OCI-LY7 (cell line): ENCODE results near the gene LHPP. TPM values are rescaled to one million over a fixed set of nuclear protein-coding genes. Genes with fewer than 3 reads are reported as not detected.
A peak's percentile ranks its signal among the peaks of the same experiment; 100 is the strongest.

Source experiments
- BruUV-seq: library from RNA; stranded (reverse); fragments of 400-500 nt; replicated peaks from 2 replicates; lab custom pipeline; 2021; lab: Mats Ljungman, UMichigan
- CTCF ChIA-PET: fragments of 300-600 bp; sonication (Branson Sonifier 250); formaldehyde crosslinking; loops from one replicate; lab custom pipeline; 2022; ENCODE audit warnings: antibody characterized with exemption; ENCODE audit not compliant: unreplicated experiment; lab: Charles Lee
- POLR2A ChIA-PET: fragments of 300-600 bp; sonication (Branson Sonifier 250); formaldehyde crosslinking; loops from one replicate; lab custom pipeline; 2022; ENCODE audit warnings: antibody characterized with exemption; lab: Charles Lee
- DNase-seq: peaks from one replicate; pipeline ENCODE4 v3.0.0-alpha.2; 2015; ENCODE audit warnings: low spot score
- H2AFZ ChIP-seq: fragments of 200-600 bp; sonication (generic), shearing (Covaris generic); 2 replicates; pipeline ENCODE4 v1.6.1; 2014; ENCODE audit warnings: mild to moderate bottlenecking, antibody characterized with exemption, low read length, moderate library complexity
- H3K27ac ChIP-seq: fragments of 200-600 bp; sonication (generic); 2 replicates; pipeline ENCODE4 v1.5.1; 2014; ENCODE audit warnings: mixed run types, low read depth, mild to moderate bottlenecking, moderate library complexity, low read length, inconsistent platforms; ENCODE audit not compliant: poor library complexity, severe bottlenecking
- H3K36me3 ChIP-seq: fragments of 200-600 bp; sonication (generic); 2 replicates; pipeline ENCODE4 v1.6.1; 2014; ENCODE audit warnings: mild to moderate bottlenecking, antibody characterized with exemption, low read length, moderate library complexity, mixed read lengths; ENCODE audit not compliant: insufficient read depth
- H3K4me1 ChIP-seq: fragments of 200-600 bp; sonication (generic); 2 replicates; pipeline ENCODE4 v1.5.1; 2014; ENCODE audit warnings: mild to moderate bottlenecking, low read length; ENCODE audit not compliant: insufficient read depth, poor library complexity, severe bottlenecking
- H3K4me2 ChIP-seq: fragments of 200-600 bp; sonication (generic); 2 replicates; pipeline ENCODE4 v1.6.1; 2014; ENCODE audit warnings: mild to moderate bottlenecking, low read length
- H3K4me3 ChIP-seq: fragments of 200-600 bp; sonication (generic); 2 replicates; pipeline ENCODE4 v1.5.1; 2014; ENCODE audit warnings: mild to moderate bottlenecking, low read depth, low read length; ENCODE audit not compliant: poor library complexity, severe bottlenecking
- H3K79me2 ChIP-seq: fragments of 200-600 bp; sonication (generic); 2 replicates; pipeline ENCODE4 v1.6.1; 2016; ENCODE audit warnings: low read depth, mild to moderate bottlenecking, low read length, moderate library complexity, mixed read lengths; ENCODE audit not compliant: insufficient read depth
- H3K9me2 ChIP-seq: fragments of 200-600 bp; sonication (generic); 2 replicates; pipeline ENCODE4 v1.6.1; 2016; ENCODE audit warnings: mild to moderate bottlenecking, low read length, mixed read lengths; ENCODE audit not compliant: insufficient read depth
- H3K9me3 ChIP-seq: fragments of 200-600 bp; sonication (generic); 2 replicates; pipeline ENCODE4 v1.6.1; 2014; ENCODE audit warnings: mild to moderate bottlenecking, mixed run types, low read length, mixed read lengths
- H4K20me1 ChIP-seq: fragments of 200-600 bp; sonication (generic); 2 replicates; pipeline ENCODE4 v1.6.1; 2014; ENCODE audit warnings: mild to moderate bottlenecking, antibody characterized with exemption, low read length, moderate library complexity, mixed read lengths; ENCODE audit not compliant: insufficient read depth
- CTCF ChIP-seq: fragments of 200-600 bp; sonication (generic); conservative IDR thresholded peaks from 2 replicates; pipeline ENCODE4 v1.5.1; 2014; ENCODE audit warnings: mild to moderate bottlenecking, antibody characterized with exemption, low read length, moderate library complexity, mixed read lengths
- EZH2phosphoT487 ChIP-seq: fragments of 200-600 bp; sonication (generic); IDR thresholded peaks from 2 replicates; pipeline ENCODE4 v1.6.1; 2018; ENCODE audit warnings: low read depth, borderline replicate concordance, mild to moderate bottlenecking, mixed run types, antibody characterized with exemption, low read length, moderate library complexity, mixed read lengths
- intact Hi-C: fragments of 100-400 bp; cut with micrococcal nuclease; formaldehyde crosslinking; loops from one replicate; pipeline ENCODE4 v1.10.0; 2022; ENCODE audit not compliant: unreplicated experiment
- total RNA-seq, 2 experiments: library from RNA; depleted of rRNA in 1 of 2; stranded (reverse); fragments of >200 nt in 1 of 2; shearing (Covaris generic) in 1 of 2; gene quantifications; 2 replicates each; pipeline ENCODE4 v1.2.3, GENCODE V29; 2014 to 2022

Gene LHPP
- total RNA-seq, 2 experiments from 2014 or later: 30.3 to 65.2 TPM

- peak overlapping the region; percentile 63 for H3K4me2 ChIP-seq
- intact Hi-C loops: loop anchor here (1.0 to 5.0 kb wide), 4 partner anchors 66 to 527 kb away; partner anchors contain the start of gene EEF1AKMT2
- H3K9me3 ChIP-seq: no peaks in the 10 kb centered on the region
- no peaks in the 10 kb centered on the region for H3K79me2 ChIP-seq
- ChIA-PET CTCF (interaction anchor here (0.9 to 5.0 kb wide), 8 partner anchors 11 to 211 kb away, joined by 3 to 43 read pairs (median 7); partner anchors contain the start of gene FAM53B), POLR2A (interaction anchor here (0.7 to 7.5 kb wide), 13 partner anchors 11 to 210 kb away, joined by 3 to 105 read pairs (median 4); partner anchors contain the start of gene FAM53B)
- DNase-seq: peak; percentile 53
- peaks cover 89% of the 10 kb centered on the region for H3K4me1 ChIP-seq
- peak overlapping the region; percentile 40 for H3K4me3 ChIP-seq
- no peaks in the 10 kb centered on the region for H4K20me1 ChIP-seq
- peak overlapping the region; percentile 69; the same call in 1 of the 2 replicates for H2AFZ ChIP-seq
- TSS peak; percentile 59 for BruUV-seq
- no peak for TF ChIP-seq EZH2phosphoT487
- no peaks in the 10 kb centered on the region for H3K36me3 ChIP-seq
- H3K27ac ChIP-seq: peak overlapping the region; percentile 83
- no peaks in the 10 kb centered on the region for H3K9me2 ChIP-seq
Observed at GRCh38 chr10:124534826-124535601, 73.4 kb downstream of the LHPP start.

GRCh38 chr10:124535731-124536495 lies 74.3 kb downstream of the LHPP start:
- DNase-seq: peak; percentile 79
- no peak for TF ChIP-seq EZH2phosphoT487
- TF ChIP-seq CTCF: no peak; the same call in 1 of the 2 replicates
- Histone ChIP-seq H3K4me2 (peak overlapping the region; percentile 63), H3K9me3 (no peaks in the 10 kb centered on the region), H3K4me3 (peak overlapping the region; percentile 40), H2AFZ (peak overlapping the region; percentile 35), H4K20me1 (no peaks in the 10 kb centered on the region), H3K9me2 (no peaks in the 10 kb centered on the region), H3K79me2 (no peaks in the 10 kb centered on the region), H3K36me3 (no peaks in the 10 kb centered on the region), H3K4me1 (peaks cover 90% of the 10 kb centered on the region), H3K27ac (peak overlapping the region; percentile 83)
- BruUV-seq: no TSS peak
- intact Hi-C loops: loop anchor here (1.0 to 5.0 kb wide), 2 partner anchors 65 to 381 kb away; no protein-coding TSS in a partner anchor
- ChIA-PET POLR2A (interaction anchor here (0.7 to 7.5 kb wide), 11 partner anchors 10 to 209 kb away, joined by 3 to 105 read pairs (median 4); partner anchors contain the start of gene FAM53B), CTCF (interaction anchor here (0.9 to 5.0 kb wide), 6 partner anchors 11 to 211 kb away, joined by 3 to 43 read pairs (median 7); partner anchors contain the start of gene FAM53B)
